Natural killer cell treated with Interleukin-12 subunit alpha and Interleukin-12 subunit beta and Interleukin-15 and Interleukin-18, amount 100 ng/mL, for 72 hours (primary cell): ENCODE results near the gene GSS. TPM values are rescaled to one million over a fixed set of nuclear protein-coding genes. Genes with fewer than 3 reads are reported as not detected.

ENCODE experiments used
- ATAC-seq, 2 donors: fragments of 150-1000 bp; cut with Tn5 transposase in 1 of 2; sonication (Bioruptor Pico), chemical (Tn5 transposase) in 1 of 2; 2 replicates each; pipeline ENCODE4 v1.10.0; 2021
- DNase-seq: peaks from one replicate; pipeline ENCODE4 v3.0.0; 2022; ENCODE audit warnings: low spot score
- H3K27ac Mint-ChIP-seq, 2 donors: 1 replicate in 1 of 2; 2 replicates in 1 of 2; pipeline ENCODE4 v1.8.0; 2022; ENCODE audit warnings: mixed read lengths in 2 of 2, mild to moderate bottlenecking in 1 of 2, moderate library complexity in 1 of 2
- H3K27me3 Mint-ChIP-seq, 2 donors: 1 replicate in 1 of 2; 2 replicates in 1 of 2; pipeline ENCODE4 v1.8.0; 2022; ENCODE audit warnings: mixed read lengths in 2 of 2
- H3K36me3 Mint-ChIP-seq: one replicate; pipeline ENCODE4 v1.8.0; 2022; ENCODE audit warnings: mixed read lengths
- H3K4me1 Mint-ChIP-seq, 2 donors: 1 replicate in 1 of 2; 2 replicates in 1 of 2; pipeline ENCODE4 v1.8.0; 2022; ENCODE audit warnings: low read depth in 2 of 2, mixed read lengths in 2 of 2, mild to moderate bottlenecking in 1 of 2
- H3K4me3 Mint-ChIP-seq: one replicate; pipeline ENCODE4 v1.8.0; 2022; ENCODE audit warnings: mixed read lengths
- H3K9me3 Mint-ChIP-seq: 2 replicates; pipeline ENCODE4 v1.8.0; 2022; ENCODE audit warnings: mixed read lengths
- total RNA-seq, 2 donors: library from RNA; stranded (reverse); gene quantifications; one replicate each; pipeline ENCODE4 v1.2.3, GENCODE V29; 2022

Gene GSS
- total RNA-seq, 2 donors from 2014 or later, result 53.3 to 71.3 TPM

- Mint-ChIP-seq H3K4me3 (no peak overlapping the region), H3K9me3 (no peaks in the 10 kb centered on the region), H3K4me1 (peaks cover 0 to 3% of the 10 kb centered on the region in 2 donors), H3K27me3 (peaks cover 16 to 17% of the 10 kb centered on the region in 2 donors), H3K36me3 (no peaks in the 10 kb centered on the region), H3K27ac (no peak overlapping the region)
- DNase-seq (no peak), ATAC-seq (peak in 1 of 2 donors; percentile 2)
These were observed 31.9 kb upstream of the GSS start for GRCh38 chr20:34987288-34988190.

- no peak overlapping the region for H3K4me3 Mint-ChIP-seq
- peaks cover 16 to 21% of the 10 kb centered on the region in 2 donors for H3K27me3 Mint-ChIP-seq
- H3K9me3 Mint-ChIP-seq, result no peaks in the 10 kb centered on the region
- no peak overlapping the region for H3K27ac Mint-ChIP-seq
- H3K4me1 Mint-ChIP-seq, result peaks cover 0 to 3% of the 10 kb centered on the region in 2 donors
- no peak for DNase-seq
- H3K36me3 Mint-ChIP-seq, result no peaks in the 10 kb centered on the region
- ATAC-seq, result no peak
These were observed 31.0 kb upstream of the GSS start for GRCh38 chr20:34986311-34987287.

- Mint-ChIP-seq H3K27ac (peak overlapping the region in 1 of 2 donors; percentile 70), H3K9me3 (no peaks in the 10 kb centered on the region), H3K36me3 (no peaks in the 10 kb centered on the region), H3K27me3 (peaks cover 16 to 21% of the 10 kb centered on the region in 2 donors), H3K4me3 (no peak overlapping the region), H3K4me1 (peaks cover 0 to 3% of the 10 kb centered on the region in 2 donors)
- no peak for DNase-seq
- no peak for ATAC-seq
These were observed 30.1 kb upstream of the GSS start for GRCh38 chr20:34985461-34986310.

- Mint-ChIP-seq H3K36me3 (no peaks in the 10 kb centered on the region), H3K4me1 (peaks cover 0 to 3% of the 10 kb centered on the region in 2 donors), H3K27ac (no peak overlapping the region), H3K9me3 (no peaks in the 10 kb centered on the region), H3K27me3 (peaks cover 16 to 21% of the 10 kb centered on the region in 2 donors), H3K4me3 (no peak overlapping the region)
- DNase-seq (no peak), ATAC-seq (peak in 1 of 2 donors; percentile 3)
These were observed 29.2 kb upstream of the GSS start for GRCh38 chr20:34984756-34985261.

- Mint-ChIP-seq H3K27me3 (peaks cover 16 to 21% of the 10 kb centered on the region in 2 donors), H3K27ac (no peak overlapping the region), H3K9me3 (no peaks in the 10 kb centered on the region), H3K36me3 (no peaks in the 10 kb centered on the region), H3K4me1 (peaks cover 0 to 3% of the 10 kb centered on the region in 2 donors), H3K4me3 (no peak overlapping the region)
- ATAC-seq (no peak), DNase-seq (no peak)
These were observed 28.6 kb upstream of the GSS start for GRCh38 chr20:34983995-34984735.

GRCh38 chr20:34983089-34983820 lies 27.6 kb upstream of the GSS start:
- Mint-ChIP-seq H3K27me3 (peaks cover 16 to 21% of the 10 kb centered on the region in 2 donors), H3K27ac (no peak overlapping the region), H3K4me3 (no peak overlapping the region), H3K36me3 (no peaks in the 10 kb centered on the region), H3K4me1 (peaks cover 0 to 3% of the 10 kb centered on the region in 2 donors), H3K9me3 (no peaks in the 10 kb centered on the region)
- ATAC-seq (no peak), DNase-seq (no peak)

GRCh38 chr20:34982270-34983088 lies 26.9 kb upstream of the GSS start:
- Mint-ChIP-seq H3K4me3 (no peak overlapping the region), H3K27me3 (peaks cover 19 to 21% of the 10 kb centered on the region in 2 donors), H3K4me1 (peaks cover 0 to 3% of the 10 kb centered on the region in 2 donors), H3K36me3 (no peaks in the 10 kb centered on the region), H3K27ac (no peak overlapping the region), H3K9me3 (no peaks in the 10 kb centered on the region)
- no peak for ATAC-seq
- no peak for DNase-seq

GRCh38 chr20:34980543-34981233 lies 25.1 kb upstream of the GSS start:
- peaks cover 0 to 3% of the 10 kb centered on the region in 2 donors for H3K4me1 Mint-ChIP-seq
- no peak overlapping the region for H3K27ac Mint-ChIP-seq
- peaks cover 21 to 24% of the 10 kb centered on the region in 2 donors for H3K27me3 Mint-ChIP-seq
- DNase-seq, result no peak
- no peak for ATAC-seq
- no peaks in the 10 kb centered on the region for H3K9me3 Mint-ChIP-seq
- no peaks in the 10 kb centered on the region for H3K36me3 Mint-ChIP-seq
- no peak overlapping the region for H3K4me3 Mint-ChIP-seq

- Mint-ChIP-seq H3K27me3 (peaks cover 19 to 20% of the 10 kb centered on the region in 2 donors), H3K36me3 (no peaks in the 10 kb centered on the region), H3K27ac (no peak overlapping the region), H3K9me3 (no peaks in the 10 kb centered on the region), H3K4me1 (no peaks in the 10 kb centered on the region), H3K4me3 (no peak overlapping the region)
- DNase-seq (peak; percentile 55), ATAC-seq (peak; percentile 14 to 47)
These were observed 24.0 kb upstream of the GSS start for GRCh38 chr20:34979366-34980153.

GRCh38 chr20:34978092-34978744 lies 22.6 kb upstream of the GSS start:
- ATAC-seq, result no peak
- no peaks in the 10 kb centered on the region for H3K9me3 Mint-ChIP-seq
- no peak overlapping the region for H3K27ac Mint-ChIP-seq
- peak; percentile 32 for DNase-seq
- no peak overlapping the region for H3K4me3 Mint-ChIP-seq
- H3K27me3 Mint-ChIP-seq, result peaks cover 12 to 17% of the 10 kb centered on the region in 2 donors
- no peaks in the 10 kb centered on the region for H3K36me3 Mint-ChIP-seq
- H3K4me1 Mint-ChIP-seq, result no peaks in the 10 kb centered on the region
